Keratinocyte (primary cell): ENCODE results near the gene TMC5. TPM values are rescaled to one million over a fixed set of nuclear protein-coding genes. Genes with fewer than 3 reads are reported as not detected.

Source experiments
- DNase-seq: peaks from one replicate; pipeline ENCODE4 v3.0.0-alpha.2; 2011; ENCODE audit warnings: low read depth, missing footprints, low spot score
- FAIRE-seq: peaks from 2 replicates; lab custom pipeline; 2011; peaks lifted over from hg19 to GRCh38; lab: Jason Lieb, UNC
- H2AFZ ChIP-seq: 2 replicates; pipeline ENCODE4 v1.6.0; 2012; ENCODE audit warnings: low read length, control low read depth, inconsistent platforms; ENCODE audit not compliant: control insufficient read depth
- H3K27ac ChIP-seq: 2 replicates; pipeline ENCODE4 v1.5.1; 2011; ENCODE audit warnings: low read length; ENCODE audit not compliant: control insufficient read depth, insufficient read depth
- H3K27me3 ChIP-seq: 3 replicates; pipeline ENCODE4 v1.6.0; 2011; ENCODE audit warnings: low read length; ENCODE audit not compliant: control insufficient read depth, insufficient read depth; ENCODE audit errors: extremely low read depth
- H3K36me3 ChIP-seq, 2 experiments: 2 replicates in 1 of 2; 3 replicates in 1 of 2; pipeline ENCODE4 v1.5.1; 2011; ENCODE audit warnings: low read length in 2 of 2, mild to moderate bottlenecking in 1 of 2; ENCODE audit not compliant: control insufficient read depth in 2 of 2, insufficient read depth in 2 of 2; ENCODE audit errors: extremely low read depth in 1 of 2
- H3K4me1 ChIP-seq: 3 replicates; pipeline ENCODE4 v1.5.1; 2011; ENCODE audit warnings: low read length; ENCODE audit not compliant: control insufficient read depth, insufficient read depth; ENCODE audit errors: extremely low read depth
- H3K4me2 ChIP-seq: 3 replicates; pipeline ENCODE4 v1.6.0; 2011; ENCODE audit warnings: low read depth, low read length; ENCODE audit not compliant: control insufficient read depth, insufficient read depth; ENCODE audit errors: extremely low read depth
- H3K4me3 ChIP-seq, 3 experiments: fragments of 200-600 bp in 1 of 3; sonication (generic) in 1 of 3; 2 replicates in 2 of 3; 3 replicates in 1 of 3; pipeline ENCODE4 v1.5.1; 2011 to 2016; ENCODE audit warnings: low read length in 3 of 3, mild to moderate bottlenecking in 3 of 3, control low read depth in 2 of 3, inconsistent platforms in 1 of 3, low read depth in 1 of 3, mixed read lengths in 1 of 3, mixed run types in 1 of 3, moderate library complexity in 1 of 3; ENCODE audit not compliant: control insufficient read depth in 2 of 3, insufficient read depth in 2 of 3; ENCODE audit errors: extremely low read depth in 1 of 3
- H3K79me2 ChIP-seq: 2 replicates; pipeline ENCODE4 v1.6.0; 2012; ENCODE audit warnings: low read length; ENCODE audit not compliant: control insufficient read depth, insufficient read depth
- H3K9ac ChIP-seq: 3 replicates; pipeline ENCODE4 v1.6.0; 2011; ENCODE audit warnings: low read length; ENCODE audit not compliant: control insufficient read depth, insufficient read depth; ENCODE audit errors: extremely low read depth
- H3K9me1 ChIP-seq: 3 replicates; pipeline ENCODE4 v1.6.0; 2011; ENCODE audit warnings: low read length; ENCODE audit not compliant: control insufficient read depth, insufficient read depth; ENCODE audit errors: extremely low read depth
- H3K9me3 ChIP-seq: 2 replicates; pipeline ENCODE4 v1.5.1; 2012; ENCODE audit warnings: low read depth, low read length; ENCODE audit not compliant: control insufficient read depth
- H4K20me1 ChIP-seq: 3 replicates; pipeline ENCODE4 v1.6.0; 2011; ENCODE audit warnings: low read length; ENCODE audit not compliant: control insufficient read depth, insufficient read depth; ENCODE audit errors: extremely low read depth
- CTCF ChIP-seq, 3 experiments: IDR thresholded peaks in 1 of 3; conservative IDR thresholded peaks in 1 of 3; optimal IDR thresholded peaks in 1 of 3; 2 replicates in 2 of 3; 3 replicates in 1 of 3; pipeline versions ENCODE3 to v1.5.1; 2011; ENCODE audit warnings: low read length in 3 of 3, mild to moderate bottlenecking in 3 of 3, moderate library complexity in 2 of 3, control low read depth in 1 of 3, inconsistent platforms in 1 of 3; ENCODE audit not compliant: insufficient read depth in 2 of 3; ENCODE audit errors: extremely low read depth in 1 of 3
- EZH2 ChIP-seq: IDR thresholded peaks from one replicate; pipeline ENCODE4 v1.6.1; 2012; ENCODE audit warnings: inconsistent platforms, mild to moderate bottlenecking, low read length, moderate library complexity
- dilution Hi-C: fragments of 300-500 bp; cut with MboI; formaldehyde crosslinking; loops from one replicate; pipeline ENCODE4 v1.7.0; 2020; ENCODE audit warnings: low sequenced_read_pairs; ENCODE audit not compliant: extremely low pct_ligation_motif_present
- polyA plus RNA-seq, 5 experiments: library from polyadenylated mRNA; depleted of rRNA in 3 of 5; stranded (reverse) in 3 of 5; stranded (forward) in 1 of 5; unstranded in 1 of 5; fragments of >200 nt; gene quantifications; 1 replicate in 1 of 5; 2 replicates in 3 of 5; 3 replicates in 1 of 5; pipeline versions ENCODE4 v1.2.1 to v1.2.3, GENCODE V29; 2011 to 2012; ENCODE audit warnings: missing spikeins in 2 of 5, low read depth in 1 of 5, low replicate concordance in 1 of 5

The TMC5 gene
- polyA plus RNA-seq, 1 donor (not counting 4 experiments of a cell fraction or from before 2014, with no cell fraction given), result 0.18 TPM

GRCh38 chr16:19532601-19533000 is 114.9 kb downstream of the TMC5 start:
- Histone ChIP-seq H2AFZ (no peak overlapping the region), H3K27me3 (no peaks in the 10 kb centered on the region), H3K4me1 (no peaks in the 10 kb centered on the region), H3K9me3 (no peaks in the 10 kb centered on the region), H3K9ac (no peak overlapping the region), H3K36me3 (peaks cover 3 to 7% of the 10 kb centered on the region in 2 experiments), H4K20me1 (no peaks in the 10 kb centered on the region), H3K4me3 (no peak overlapping the region), H3K4me2 (no peak overlapping the region), H3K79me2 (no peaks in the 10 kb centered on the region), H3K27ac (no peak overlapping the region), H3K9me1 (no peaks in the 10 kb centered on the region)
- no peak for DNase-seq
- FAIRE-seq, result no peak
- TF ChIP-seq EZH2 (no peak), CTCF (optimal IDR thresholded peaks at IDR 0.05 in 1 of 3, IDR thresholded peaks at IDR 0.05 in 1 of 3, conservative IDR thresholded peaks at IDR 0.05 in 1 of 3; ENCODE audit: extremely low read depth in 1 of 3, insufficient read depth in 2 of 3, low read length in 3 of 3) (no peak)
- dilution Hi-C loops, result no loop called here

GRCh38 chr16:19540241-19540970 is 122.7 kb downstream of the TMC5 start:
- no peaks in the 10 kb centered on the region for H3K4me1 ChIP-seq
- TF ChIP-seq CTCF (optimal IDR thresholded peaks at IDR 0.05 in 1 of 3, IDR thresholded peaks at IDR 0.05 in 1 of 3, conservative IDR thresholded peaks at IDR 0.05 in 1 of 3; ENCODE audit: extremely low read depth in 1 of 3, insufficient read depth in 2 of 3, low read length in 3 of 3) (no peak), EZH2 (no peak)
- H3K27ac ChIP-seq, result no peak overlapping the region
- H3K9me1 ChIP-seq, result no peaks in the 10 kb centered on the region
- H3K36me3 ChIP-seq, result peaks cover 2 to 3% of the 10 kb centered on the region in 2 experiments
- H3K9me3 ChIP-seq, result no peaks in the 10 kb centered on the region
- no peak overlapping the region for H3K4me3 ChIP-seq
- DNase-seq (no peak), FAIRE-seq (no peak)
- H2AFZ ChIP-seq, result no peak overlapping the region
- dilution Hi-C loops, result no loop called here
- no peak overlapping the region for H3K4me2 ChIP-seq
- no peaks in the 10 kb centered on the region for H3K27me3 ChIP-seq
- H3K9ac ChIP-seq, result no peak overlapping the region
- no peaks in the 10 kb centered on the region for H3K79me2 ChIP-seq
- H4K20me1 ChIP-seq, result no peaks in the 10 kb centered on the region
